ENCODE data around the gene COL8A1.
A peak's percentile ranks its signal among the peaks of the same experiment; 100 is the strongest.
"Not testable (repeated sequence)": the region's sequence is repeated elsewhere in the genome, so short reads cannot be mapped to it uniquely, and the experiment has no call there.

Gene COL8A1

DNA sequence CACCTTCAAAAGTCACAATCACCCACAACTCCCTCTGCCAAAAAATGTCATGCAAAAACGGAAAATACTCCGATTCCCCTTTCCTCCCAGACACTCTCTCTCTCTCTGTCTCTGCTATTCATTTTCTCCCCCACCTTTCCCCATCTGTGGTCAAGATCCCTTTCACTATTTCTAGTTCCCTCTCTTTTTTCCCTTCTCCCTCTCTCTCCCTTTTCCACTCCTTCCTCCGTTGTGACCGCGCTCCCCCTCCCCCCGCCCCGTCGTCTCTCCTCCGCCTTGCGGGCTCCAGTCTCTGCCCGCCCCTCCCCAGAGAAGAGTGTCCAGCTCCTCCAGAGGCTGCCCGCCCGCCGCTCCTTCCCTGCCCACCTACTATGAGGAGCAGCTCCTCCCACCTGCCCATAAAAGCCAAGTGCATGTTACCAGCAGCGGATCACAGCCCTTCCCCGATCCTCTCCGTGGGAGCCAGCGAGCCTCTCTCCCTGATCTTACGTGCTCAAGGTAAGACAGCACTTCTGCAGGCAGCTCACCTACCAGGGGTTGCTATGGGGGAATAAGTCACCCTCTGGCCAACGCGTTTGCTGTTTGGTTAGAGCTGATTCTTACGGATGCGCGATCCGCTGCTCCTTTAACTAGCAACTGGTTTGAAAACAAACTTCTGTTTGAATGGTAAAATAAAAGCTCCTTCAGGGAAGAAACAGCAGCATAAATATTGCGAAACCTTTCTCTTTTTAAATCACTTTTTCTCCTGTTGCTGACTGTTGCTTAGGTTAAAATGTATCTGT is at the start of gene COL8A1:
TSS of gene COL8A1 (plus strand) at position 428 of the 782 bp plus-strand sequence. CDS start 152,089 bp downstream, outside the sequence.
- peak; percentile 69 for DNase-seq (ENCODE audit: low spot score)

DNA sequence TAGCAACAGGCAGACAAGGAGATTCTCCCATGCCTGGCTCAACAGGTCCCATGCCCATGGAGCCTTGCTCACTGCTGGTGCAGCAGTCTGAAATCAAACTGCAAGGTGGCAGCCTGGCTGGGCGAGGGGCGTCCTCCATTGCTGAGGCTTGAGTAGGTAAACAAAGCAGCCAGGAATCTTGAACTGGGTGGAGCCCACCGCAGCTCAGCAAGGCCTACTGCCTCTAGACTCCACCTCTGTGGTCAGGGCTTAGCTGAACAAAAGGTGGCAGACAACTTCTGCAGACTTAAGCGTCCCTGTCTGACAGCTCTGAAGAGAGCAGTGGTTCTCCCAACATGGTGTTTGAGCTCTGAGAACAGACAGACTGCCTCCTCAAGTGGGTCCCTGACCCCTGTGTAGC is 49.2 kb upstream of the COL8A1 start:
- DNase-seq (ENCODE audit: low spot score) = not testable (repeated sequence)

DNA sequence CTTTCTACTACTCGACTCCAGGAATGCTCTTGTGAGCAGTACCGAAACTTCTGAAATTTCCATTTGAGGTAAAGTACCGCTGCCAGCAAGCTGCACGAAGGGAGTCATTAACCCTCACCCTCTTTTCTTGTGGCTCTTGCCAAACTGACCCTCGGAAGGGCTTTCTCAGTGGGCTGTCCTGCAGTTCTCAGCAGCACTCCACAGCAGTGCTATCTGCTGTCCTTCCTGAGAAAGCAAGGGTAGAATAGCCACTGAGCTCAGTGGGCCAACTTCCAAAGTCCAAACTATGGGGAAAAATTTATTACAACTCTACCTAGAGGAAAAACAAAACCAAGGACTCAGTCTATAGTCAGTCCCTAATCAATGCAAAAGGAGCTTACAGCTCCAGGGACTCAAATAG is 38.5 kb upstream of the COL8A1 start:
- no peak for DNase-seq (ENCODE audit: low spot score)

DNA sequence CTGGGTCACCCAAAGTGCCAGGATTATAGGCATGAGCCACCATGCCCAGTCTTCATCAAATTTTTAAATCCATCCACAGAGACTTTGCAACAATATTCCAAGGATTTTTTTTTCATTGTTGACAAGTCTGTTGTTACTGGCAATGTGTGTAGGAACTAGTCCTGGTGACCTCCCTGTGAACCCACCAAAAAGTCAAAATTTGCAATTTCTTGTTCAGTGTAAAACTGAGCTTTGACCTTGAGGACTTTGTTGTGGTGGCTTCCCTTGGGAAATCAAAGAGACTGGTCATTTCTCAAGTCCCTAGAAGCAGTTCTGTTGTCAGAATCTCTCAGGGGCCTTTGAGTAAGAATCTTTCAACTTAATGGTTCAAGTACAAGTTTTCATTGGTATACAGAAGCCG is 36.9 kb upstream of the COL8A1 start:
- no peak for DNase-seq (ENCODE audit: low spot score)

DNA sequence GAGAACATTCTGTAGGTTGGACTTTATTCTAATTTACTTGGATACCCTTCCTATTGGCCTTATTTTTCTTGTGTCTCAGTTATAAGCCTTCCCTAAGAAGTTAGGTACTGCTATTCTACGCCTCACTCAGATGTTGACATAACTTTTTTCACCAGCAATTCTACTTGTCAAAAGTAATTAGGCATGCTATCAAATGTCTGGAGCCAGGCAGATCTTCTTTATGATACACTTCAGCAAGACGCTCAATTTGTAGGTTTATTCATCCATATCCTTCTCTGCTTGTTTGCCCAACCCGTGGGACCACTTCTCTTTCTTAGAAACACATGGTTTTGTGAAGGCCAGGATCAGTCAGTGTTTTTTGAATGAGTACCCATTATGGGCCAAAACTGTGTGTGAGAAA is 36.2 kb upstream of the COL8A1 start:
- no peak for DNase-seq (ENCODE audit: low spot score)

DNA sequence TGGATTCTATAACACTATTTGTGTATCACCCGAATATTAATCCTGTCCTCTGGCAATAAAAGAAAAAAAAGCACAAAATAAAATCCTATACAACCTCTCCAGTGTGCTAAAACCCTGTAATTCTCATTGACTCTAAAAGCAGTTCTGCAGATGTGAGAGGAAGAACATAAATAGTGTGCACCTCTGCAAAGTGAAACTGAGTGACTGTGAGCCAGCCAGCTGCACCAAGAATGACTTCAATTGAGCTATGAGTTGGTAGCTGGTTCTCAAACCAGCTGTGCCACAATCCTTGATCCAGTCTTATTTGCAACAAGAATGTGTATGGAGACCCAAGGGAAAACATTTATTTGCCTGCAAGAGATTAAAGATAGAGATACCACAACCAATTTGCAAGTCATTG is 31.2 kb upstream of the COL8A1 start:
- DNase-seq (ENCODE audit: low spot score) = no peak

DNA sequence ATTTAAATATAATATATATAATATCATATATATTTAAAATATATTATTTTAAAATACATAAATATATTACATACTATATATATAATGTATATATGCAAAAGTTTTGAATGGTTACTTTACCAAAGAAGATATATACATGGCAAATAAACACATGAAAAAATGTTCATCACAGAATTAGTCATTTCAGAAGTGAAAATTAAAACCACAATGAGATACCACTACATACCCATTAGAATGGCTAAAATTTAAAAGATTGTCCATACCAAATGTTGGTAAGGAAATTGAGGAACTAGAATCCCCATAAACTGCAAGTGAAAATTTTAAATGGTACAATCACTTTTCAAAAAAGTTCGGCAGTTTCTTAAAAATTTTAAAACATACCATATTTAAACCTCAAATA is 23.6 kb upstream of the COL8A1 start:
- DNase-seq (ENCODE audit: low spot score) = no peak

DNA sequence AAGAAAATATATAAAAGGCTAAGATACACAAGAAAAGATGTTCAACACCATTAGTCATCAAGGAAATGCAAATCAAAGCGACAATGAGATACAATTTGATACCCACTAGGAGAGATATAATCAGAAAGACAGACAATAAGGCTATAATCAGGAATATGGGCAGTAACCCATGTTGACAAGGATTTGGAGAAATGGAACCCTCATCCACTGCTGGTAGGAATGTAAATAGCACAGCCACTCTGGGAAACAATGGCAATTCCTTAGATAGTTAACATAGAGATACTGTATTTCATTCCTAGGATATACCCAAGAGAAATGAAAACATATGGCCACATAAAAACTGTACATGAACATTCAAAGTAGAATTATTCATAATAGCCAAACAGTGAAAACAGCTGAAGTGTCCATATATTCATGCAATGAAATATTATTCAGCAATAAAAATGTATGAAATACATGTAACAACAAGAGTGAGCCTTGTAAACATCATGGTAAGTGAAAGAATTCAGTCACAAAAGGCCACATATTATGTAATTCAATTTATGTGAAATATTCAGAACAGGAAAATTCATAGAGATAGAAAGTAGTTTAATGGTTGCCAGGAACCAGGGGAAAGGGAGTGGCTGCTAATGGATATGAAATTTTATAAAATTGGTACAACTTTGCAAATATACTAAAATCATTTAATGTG is 18.2 kb upstream of the COL8A1 start:
- DNase-seq (ENCODE audit: low spot score) = no peak

DNA sequence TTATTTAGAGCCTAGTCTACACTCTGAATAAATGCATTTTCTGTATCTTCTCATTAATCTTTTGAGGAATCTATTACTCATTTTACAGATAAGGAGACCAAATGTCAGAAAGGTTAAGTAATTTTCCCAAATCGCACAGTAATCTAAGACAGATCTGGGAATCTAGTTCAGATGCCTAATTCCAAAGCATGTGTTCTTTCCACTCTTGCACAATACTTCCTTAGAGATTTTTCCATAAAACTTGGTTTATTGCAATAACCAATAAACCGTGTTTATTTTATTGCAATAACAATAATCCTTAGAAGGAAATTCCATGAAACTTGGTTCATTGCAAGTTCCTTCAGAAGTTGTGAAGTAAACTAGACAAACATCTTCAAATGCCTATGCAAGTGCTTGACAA is 17.4 kb upstream of the COL8A1 start:
- DNase-seq (ENCODE audit: low spot score) = no peak

DNA sequence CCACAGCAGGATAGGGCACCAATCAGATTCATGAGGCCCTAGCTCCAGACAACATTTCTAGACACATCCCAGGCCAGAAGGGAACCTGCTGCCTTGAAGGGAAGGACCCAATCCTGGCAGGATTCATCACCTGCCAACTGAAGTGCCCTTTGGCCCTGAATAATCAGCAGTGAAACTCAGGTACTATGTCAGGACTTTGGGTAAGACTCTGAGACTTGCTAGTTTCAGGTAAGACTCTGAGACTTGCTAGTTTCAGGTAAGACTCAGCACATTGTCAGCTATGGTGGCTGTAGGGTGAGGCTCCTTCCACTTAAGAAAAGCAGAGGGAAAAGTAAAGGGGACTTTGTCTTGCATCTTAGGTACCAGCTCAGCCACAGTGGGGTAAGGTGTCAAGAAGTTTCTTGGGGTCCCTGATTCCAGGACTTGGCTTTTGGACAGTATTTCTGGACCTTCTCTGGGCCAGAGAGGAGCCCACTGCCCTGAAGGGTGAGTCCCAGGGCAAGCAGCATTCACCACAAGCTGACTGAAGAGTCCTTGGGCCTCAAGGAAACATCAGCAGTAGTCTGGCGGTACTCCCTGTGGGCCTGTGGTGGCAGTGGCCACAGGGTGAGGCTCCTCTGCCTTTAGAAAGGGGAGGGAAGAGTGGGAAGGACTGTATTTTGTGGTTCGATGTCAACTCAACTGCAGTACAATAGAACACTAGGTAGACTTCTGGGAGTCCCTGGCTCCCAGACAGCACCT is 13.7 kb upstream of the COL8A1 start:
- no peak for DNase-seq (ENCODE audit: low spot score)

DNA sequence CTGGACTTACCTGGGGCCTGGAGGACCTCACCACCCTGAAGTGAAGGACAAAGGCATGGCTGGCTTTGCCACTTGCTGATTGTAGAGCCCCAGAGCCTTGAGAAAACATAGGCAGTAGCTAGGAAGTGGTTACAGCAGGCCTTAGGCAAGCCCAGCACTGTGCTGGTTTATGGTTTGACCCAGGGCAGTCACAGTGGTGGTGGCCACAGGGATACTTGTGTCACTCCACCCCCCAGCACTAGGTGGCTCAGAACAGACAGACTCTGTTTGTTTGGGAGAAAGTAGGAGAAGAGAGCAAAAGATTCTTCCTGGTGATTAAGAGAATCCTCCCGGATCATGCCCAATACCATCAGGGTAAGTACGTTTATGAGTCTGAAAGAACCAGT is 13.2 kb upstream of the COL8A1 start:
- no peak for DNase-seq (ENCODE audit: low spot score)

DNA sequence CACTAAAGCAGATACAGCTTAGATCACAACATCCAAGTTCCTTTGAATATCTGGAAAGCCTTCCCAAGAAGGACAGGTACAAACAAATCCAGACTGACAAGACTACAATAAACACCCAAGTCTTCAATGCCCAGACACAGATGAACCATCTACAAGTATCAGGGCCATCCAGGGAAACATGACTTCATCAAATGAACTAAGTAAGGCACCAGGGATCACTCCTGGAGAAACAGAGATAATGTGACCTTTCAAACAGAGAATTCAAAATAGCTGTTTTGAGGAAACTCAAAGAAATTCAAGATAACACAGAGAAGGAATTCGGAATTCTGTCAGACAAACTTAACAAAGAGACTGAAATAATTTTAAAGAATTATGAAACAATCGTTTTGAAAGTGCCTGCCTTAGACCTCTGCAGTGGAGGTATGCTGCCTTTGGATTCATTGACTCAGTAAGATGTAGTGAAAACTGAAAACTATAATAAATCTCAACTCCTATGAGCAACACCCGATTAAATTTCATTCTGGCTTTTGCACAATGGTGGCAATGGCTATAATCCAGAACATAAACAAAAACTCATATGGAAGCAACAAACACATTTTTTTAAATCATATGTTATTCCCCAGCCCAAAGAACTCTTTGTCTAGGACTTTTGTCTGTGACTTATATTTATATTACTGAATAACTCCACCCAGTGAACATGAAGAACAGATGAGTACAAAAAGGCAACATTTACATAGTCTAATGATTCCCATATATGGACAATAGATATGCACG is 12.6 kb upstream of the COL8A1 start:
- no peak for DNase-seq (ENCODE audit: low spot score)

DNA sequence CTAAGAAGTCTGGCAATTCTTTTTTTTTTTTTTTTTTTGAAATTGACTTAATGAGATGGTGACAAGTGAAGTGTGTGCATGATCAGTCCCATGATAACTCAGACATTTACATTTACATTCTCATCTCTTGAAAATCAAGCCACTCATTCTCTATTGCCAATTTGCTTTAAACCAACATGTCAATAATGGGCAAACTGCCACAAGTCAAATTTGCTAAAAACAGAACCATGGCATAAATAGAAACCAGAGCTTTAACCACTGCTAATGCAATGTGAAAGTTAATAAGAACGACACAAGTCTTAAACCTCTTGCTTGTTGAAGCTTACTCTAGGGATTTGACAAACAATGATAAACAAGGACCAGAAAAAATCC is 12.0 kb upstream of the COL8A1 start:
- no peak for DNase-seq (ENCODE audit: low spot score)

DNA sequence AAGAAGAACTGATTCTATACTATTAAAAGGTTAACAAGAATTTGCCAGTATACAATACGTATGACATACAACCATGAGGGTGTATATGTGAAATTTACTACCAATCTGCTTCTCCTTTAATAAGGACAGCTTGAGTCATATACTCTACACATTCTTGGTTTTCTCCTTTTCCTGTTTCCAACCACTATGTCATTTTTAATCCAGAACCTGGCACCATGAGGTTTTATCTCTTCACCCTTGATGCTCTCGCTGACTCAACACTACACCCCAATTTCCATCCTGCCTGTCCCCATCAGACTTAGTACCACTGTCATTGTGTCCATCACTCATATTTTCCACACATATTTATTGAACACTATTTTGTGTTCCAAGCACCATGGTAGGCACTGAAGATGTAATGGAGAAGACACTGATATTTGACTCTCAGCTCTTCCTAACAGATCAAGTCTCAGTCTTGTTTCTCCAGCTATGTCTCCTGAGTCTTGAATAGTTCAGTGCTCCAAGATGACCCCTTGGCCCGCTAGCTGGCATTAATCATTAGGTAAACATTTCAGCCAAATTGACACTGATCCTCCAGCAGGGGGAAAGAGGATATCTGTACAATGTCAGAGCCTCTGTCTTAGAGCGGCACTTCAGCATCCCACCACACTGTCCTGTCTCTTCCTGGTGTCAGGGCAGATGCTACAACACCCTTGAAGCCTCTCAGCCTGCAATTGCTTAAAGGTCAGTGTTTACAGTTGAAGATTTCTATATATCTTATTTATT is 11.2 kb upstream of the COL8A1 start:
- DNase-seq (ENCODE audit: low spot score) = no peak

DNA sequence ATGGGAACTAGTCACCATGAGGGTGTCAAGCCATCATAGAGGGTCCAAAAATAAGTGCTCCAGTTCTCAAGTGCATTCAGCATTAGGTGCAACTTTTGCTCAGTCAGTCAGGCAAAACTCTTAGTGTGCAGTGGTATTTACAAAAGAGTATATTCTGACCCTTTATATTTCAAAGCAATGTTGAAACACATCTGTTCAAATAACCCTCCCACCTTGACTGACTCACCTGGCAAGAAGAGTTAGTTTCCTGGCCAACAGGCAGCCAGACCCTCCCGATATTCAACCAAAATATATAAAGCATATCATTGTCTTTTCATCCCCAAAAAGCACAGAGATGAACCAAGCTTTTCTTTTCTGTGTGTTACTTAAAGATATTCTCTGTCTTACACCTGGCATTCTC is 7.6 kb upstream of the COL8A1 start:
- no peak for DNase-seq (ENCODE audit: low spot score)

DNA sequence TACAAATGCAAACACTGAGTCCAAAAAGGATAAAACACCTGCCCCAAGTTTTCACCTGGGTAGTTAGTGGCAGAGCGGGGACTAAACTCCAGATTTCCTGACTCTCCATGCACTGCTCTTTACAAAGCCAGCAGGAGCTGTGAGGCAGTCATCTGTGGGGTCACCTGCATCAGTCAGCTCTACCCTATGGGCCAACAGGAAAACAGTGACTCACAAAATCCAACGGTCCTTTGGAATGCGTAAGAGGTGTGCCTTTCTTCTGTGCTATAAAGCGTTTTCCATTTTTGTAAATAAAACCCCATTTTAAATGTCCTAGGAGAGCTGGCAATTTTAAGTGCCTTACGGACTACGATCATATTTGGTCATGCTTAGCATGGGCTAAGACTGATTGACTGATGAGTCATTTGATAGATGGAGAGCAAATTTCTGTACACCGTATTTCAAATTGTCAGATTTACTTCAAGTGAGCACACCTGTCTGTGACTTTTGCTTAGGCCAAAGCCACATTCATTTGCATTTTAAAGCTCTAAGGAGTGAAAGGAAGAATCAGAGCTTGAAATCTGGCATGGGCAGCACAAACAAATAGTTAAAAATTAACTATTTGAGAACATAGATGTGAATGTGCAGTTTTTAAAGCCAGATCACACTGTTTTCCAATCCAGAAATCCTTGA is 4.4 kb upstream of the COL8A1 start:
- DNase-seq (ENCODE audit: low spot score) = no peak

DNA sequence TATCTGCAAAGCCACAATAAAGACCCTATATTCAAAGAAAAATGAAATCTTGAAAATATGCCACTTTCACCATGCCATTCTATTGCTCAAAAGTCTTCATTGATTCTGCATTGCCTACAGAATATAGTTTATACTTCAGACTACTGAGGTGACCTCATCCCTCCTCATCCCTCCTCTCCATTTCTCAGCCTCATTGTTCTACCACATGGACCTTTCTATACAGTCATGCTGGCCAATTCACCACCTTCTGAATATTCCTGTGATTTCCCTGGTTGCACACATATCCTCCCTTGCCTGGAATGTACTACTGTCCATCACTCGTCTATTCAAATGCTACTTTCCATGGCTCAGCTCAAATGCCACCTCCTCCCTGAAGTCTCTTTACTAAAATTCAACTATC is 3.5 kb upstream of the COL8A1 start:
- DNase-seq (ENCODE audit: low spot score) = no peak

DNA sequence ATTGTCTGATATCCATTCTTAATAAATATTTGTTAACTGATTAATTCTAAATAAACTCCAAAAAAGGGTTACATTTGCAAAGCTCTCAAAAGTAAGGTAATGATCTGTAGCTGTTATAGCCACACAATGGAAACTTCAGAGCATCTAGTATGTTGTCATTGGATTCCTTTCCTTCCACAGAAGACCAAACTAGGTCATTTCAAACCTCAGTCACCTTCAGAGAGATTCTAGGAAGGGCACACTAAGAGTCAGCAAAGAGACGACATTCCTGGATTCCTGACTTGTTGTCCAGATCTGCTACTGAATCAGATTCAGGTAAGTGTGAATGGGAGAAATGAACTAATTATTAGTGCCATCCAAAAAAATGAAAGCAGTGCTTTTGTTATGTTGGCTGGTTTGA is 3.0 kb upstream of the COL8A1 start:
- DNase-seq (ENCODE audit: low spot score) = no peak

DNA sequence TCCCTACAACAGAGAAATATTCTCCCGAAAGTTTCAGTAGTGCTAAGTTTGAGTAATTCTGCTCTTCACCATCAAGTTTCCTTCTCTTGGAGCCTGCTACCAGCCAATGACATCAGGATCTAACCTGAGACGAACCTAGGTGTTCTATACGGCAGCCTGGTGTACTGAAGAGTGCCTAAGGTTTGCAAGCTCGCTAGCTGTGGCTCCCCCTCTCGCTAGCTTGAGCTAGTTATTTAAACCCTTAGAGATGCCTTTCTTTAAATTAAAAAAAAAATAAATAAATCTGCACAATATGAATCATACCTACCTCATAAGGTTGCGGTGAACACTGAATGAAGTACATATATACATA is 1.4 kb upstream of the COL8A1 start:
- no peak for DNase-seq (ENCODE audit: low spot score)

DNA sequence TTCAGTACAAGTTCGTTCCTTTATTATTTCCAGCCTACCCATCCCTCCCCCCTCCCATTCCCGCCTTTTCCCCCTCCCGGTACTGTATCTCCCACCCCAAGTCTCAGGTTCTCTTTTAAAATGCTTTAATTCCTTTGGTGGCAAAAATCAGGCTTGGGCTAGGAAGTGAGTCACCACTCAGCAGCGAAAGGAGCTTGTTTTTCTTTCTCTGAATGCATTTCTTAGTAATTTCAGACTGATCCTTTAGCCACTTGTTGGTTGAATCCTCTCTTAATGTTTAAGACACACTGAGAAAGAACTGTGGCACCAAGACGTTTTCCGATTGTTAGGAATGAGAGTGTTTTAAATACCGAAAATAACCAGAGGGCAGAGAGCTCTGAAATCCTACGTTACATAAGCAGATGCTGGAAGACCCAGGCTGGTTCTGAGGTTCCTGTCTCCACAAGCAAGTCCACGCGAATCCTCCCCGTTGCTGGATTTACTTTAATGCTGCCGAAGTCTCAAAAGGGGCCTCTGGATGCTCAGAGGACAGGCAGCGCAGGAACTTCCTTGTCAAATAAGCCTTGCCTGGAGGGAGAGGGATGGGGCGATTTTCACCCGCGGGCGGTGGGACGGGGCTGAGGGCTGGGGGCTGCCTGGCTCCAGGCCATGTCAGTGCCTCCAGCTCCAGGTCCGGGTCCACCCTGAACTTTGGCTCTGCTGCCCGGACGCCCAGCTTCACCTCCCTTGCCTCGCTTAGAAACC is 854 bp upstream of the COL8A1 start:
- DNase-seq (ENCODE audit: low spot score) = peak; percentile 39

Data from AG20443 (cell line).